ENCODE measurements around the gene CYP3A7. TPM values are rescaled to one million over a fixed set of nuclear protein-coding genes. Genes with fewer than 3 reads are reported as not detected.
A peak's percentile ranks its signal among the peaks of the same experiment; 100 is the strongest.

The CYP3A7 gene
- total RNA-seq, 1 donor from 2014 or later, result not detected

DNA sequence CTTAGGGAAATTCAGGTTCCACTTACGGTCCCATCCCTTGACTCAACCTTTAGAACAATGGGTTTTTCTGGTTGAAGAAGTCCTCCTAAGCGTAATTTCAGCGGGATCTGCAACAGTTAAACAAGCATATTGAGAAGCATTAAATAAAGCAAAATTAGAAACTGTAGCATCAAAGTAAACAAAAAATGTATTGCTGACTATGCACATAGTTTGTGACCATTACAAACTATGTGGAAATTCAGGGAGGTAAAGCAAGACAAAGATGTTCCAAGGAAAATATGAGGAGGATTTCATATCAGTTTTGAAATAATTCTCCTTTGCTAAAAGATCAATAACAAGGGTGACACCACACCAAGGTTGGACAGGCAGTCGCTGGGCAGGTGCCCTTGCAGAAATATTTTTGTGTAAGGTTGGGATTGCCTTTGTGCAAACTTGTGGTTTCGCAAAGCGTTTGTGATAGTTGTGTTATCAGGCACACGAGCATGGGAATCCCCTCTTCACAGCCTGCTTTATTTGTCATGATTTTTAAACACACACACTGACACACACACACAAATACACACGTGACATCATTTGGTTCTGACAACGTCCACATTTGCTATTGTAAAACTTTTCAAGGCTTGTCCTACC, 49.8 kb downstream of the CYP3A7 start:
- TF ChIP-seq, protein P1, sequence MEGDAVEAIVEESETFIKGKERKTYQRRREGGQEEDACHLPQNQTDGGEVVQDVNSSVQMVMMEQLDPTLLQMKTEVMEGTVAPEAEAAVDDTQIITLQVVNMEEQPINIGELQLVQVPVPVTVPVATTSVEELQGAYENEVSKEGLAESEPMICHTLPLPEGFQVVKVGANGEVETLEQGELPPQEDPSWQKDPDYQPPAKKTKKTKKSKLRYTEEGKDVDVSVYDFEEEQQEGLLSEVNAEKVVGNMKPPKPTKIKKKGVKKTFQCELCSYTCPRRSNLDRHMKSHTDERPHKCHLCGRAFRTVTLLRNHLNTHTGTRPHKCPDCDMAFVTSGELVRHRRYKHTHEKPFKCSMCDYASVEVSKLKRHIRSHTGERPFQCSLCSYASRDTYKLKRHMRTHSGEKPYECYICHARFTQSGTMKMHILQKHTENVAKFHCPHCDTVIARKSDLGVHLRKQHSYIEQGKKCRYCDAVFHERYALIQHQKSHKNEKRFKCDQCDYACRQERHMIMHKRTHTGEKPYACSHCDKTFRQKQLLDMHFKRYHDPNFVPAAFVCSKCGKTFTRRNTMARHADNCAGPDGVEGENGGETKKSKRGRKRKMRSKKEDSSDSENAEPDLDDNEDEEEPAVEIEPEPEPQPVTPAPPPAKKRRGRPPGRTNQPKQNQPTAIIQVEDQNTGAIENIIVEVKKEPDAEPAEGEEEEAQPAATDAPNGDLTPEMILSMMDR (IDR thresholded peaks at IDR 0.05; ENCODE audit: insufficient read depth, low read length, poor library complexity, severe bottlenecking), result no peak
- H3K27me3 ChIP-seq (ENCODE audit: control insufficient read depth, insufficient read depth, low read length), result no peaks in the 10 kb centered on the region
- no peak overlapping the region for H3K4me3 ChIP-seq (ENCODE audit: low read depth, low read length)
- DNase-seq (ENCODE audit: low read depth), result no peak
- no peaks in the 10 kb centered on the region for H3K36me3 ChIP-seq (ENCODE audit: control insufficient read depth, insufficient read depth, low read length)

DNA sequence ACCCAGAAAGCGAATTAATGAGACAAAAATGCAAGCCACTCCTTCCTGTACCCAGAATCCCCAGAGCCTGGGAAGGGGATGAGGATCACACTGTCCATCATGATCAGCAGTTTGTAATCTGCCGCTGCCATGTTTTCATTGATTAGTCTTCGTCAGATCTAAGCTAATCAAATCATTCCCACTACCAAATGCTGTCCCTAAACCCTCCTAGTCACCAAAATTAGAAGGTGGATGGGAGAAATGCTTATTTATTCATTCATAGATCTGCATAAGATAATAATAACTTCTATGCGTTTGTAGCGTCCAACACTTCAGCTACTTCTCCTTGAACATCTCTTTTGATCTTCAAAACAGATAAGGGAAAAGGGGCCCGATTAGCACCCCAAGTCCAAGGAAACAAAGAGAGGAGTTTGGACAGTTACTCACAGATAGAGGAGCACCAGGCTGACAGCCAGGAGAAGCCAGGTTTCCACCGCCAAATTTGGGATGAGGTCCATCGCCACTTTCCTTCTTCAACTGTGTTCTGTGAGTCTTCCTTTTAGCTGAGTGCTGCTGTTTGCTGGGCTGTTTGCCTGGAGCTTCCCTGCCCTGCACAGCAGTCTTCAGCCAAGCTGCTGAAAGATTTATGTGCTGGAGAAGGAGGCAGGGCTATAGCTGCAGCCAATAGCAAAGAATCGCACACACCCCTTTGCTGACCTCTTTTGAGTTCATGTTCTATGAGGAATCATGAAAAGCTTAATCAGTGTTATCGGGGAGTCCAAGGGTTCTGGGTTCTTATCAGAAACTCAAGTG, 55.4 kb downstream of the CYP3A7 start, which contains the start of gene CYP3A5:
CYP3A5 (minus strand) TSS at position 597 of the 792 bp plus-strand sequence; CDS start at position 497, 100 bp downstream.
- no peak for DNase-seq (ENCODE audit: low read depth)

DNA sequence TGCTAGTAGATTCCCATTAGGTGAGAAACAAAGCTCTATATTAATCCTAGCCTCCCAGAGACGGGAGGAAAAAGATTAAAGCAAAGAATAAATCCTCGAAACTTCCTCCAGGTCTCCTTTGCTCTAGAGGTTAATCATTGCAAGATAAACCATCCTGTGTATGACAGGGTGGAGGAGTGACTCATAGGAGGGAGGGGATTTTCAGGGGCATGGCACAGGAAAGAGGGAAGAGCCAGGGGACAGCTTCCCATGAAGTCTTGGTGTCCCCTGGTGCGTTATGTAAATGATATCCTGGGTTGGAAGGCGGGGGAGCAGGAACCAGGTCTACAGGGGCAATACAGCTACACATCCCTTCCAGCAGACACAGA, 56.0 kb downstream of the CYP3A7 start:
- no peak overlapping the region for H3K4me3 ChIP-seq (ENCODE audit: low read depth, low read length)
- TF ChIP-seq, protein P1 (IDR thresholded peaks at IDR 0.05; ENCODE audit: insufficient read depth, low read length, poor library complexity, severe bottlenecking), result no peak
- DNase-seq (ENCODE audit: low read depth), result peak; percentile 72
- H3K36me3 ChIP-seq (ENCODE audit: control insufficient read depth, insufficient read depth, low read length), result no peaks in the 10 kb centered on the region
- H3K27me3 ChIP-seq (ENCODE audit: control insufficient read depth, insufficient read depth, low read length), result no peaks in the 10 kb centered on the region

More for the DNA sequence above, 55.4 kb downstream of the CYP3A7 start, which contains the start of gene CYP3A5:
- H3K4me3 ChIP-seq (ENCODE audit: low read depth, low read length), result no peak within 1 kb of the TSS
- H3K36me3 ChIP-seq (ENCODE audit: control insufficient read depth, insufficient read depth, low read length), result no peaks in the 10 kb centered on the region
- no peaks in the 10 kb centered on the region for H3K27me3 ChIP-seq (ENCODE audit: control insufficient read depth, insufficient read depth, low read length)
- TF ChIP-seq, protein P1 (IDR thresholded peaks at IDR 0.05; ENCODE audit: insufficient read depth, low read length, poor library complexity, severe bottlenecking), result no peak

DNA sequence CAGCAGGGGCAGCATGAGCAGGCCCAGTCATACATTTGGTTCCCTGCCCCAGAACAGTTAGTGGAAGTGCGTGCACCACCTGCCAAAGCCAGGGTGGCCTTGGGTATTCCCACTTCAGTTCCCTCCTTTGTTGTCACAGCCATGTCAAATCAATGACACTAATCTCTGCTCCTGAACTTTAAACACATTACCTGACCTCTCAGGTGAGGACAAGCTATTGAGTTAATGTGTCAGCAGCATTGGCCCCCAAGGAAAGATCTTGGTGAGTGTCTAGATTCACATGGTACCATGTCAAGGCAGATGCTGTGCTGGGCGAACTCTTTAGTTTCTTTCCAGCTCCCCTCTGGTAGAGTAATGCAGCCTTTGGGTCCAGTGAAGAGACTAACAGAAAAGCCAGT, 57.3 kb downstream of the CYP3A7 start:
- no peak overlapping the region for H3K4me3 ChIP-seq (ENCODE audit: low read depth, low read length)
- TF ChIP-seq, protein P1 (IDR thresholded peaks at IDR 0.05; ENCODE audit: insufficient read depth, low read length, poor library complexity, severe bottlenecking), result no peak

DNA sequence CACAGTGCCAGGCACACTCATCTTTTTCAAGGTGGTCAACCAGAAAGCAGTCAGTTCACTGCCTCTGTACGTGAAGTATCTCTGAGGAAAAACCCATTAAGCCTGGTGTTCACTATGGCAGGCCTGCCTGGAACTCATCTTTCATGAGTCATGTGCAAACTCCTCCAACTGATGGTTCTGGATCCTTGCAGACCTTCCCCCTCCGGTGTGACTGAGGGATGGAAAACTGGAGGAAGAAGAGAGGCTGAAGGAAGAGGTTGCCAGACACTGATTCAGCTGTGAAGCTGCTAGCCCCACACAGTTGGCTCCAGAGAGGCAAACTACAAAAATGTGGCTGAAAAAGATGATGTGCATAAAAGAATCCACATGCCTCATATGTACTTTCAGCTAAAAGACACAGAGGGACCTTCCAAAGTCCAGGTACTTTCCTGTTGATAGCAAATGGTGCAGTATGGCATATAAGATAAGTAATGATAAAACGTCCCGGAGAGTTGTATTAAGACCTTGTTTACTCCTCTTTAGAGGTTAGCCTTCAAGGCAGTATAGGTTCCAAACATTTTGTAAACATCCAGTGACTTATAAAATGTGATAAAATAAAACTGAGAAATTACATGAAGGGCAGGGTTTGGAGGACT, 57.9 kb downstream of the CYP3A7 start:
- TF ChIP-seq, protein P1 (IDR thresholded peaks at IDR 0.05; ENCODE audit: insufficient read depth, low read length, poor library complexity, severe bottlenecking), result no peak
- Histone ChIP-seq H3K4me3 (ENCODE audit: low read depth, low read length) (no peak overlapping the region), H3K27me3 (ENCODE audit: control insufficient read depth, insufficient read depth, low read length) (no peaks in the 10 kb centered on the region), H3K36me3 (ENCODE audit: control insufficient read depth, insufficient read depth, low read length) (no peaks in the 10 kb centered on the region)
- DNase-seq (ENCODE audit: low read depth), result no peak

More for the DNA sequence above, 57.3 kb downstream of the CYP3A7 start:
- Histone ChIP-seq H3K27me3 (ENCODE audit: control insufficient read depth, insufficient read depth, low read length) (no peaks in the 10 kb centered on the region), H3K36me3 (ENCODE audit: control insufficient read depth, insufficient read depth, low read length) (no peaks in the 10 kb centered on the region)
- DNase-seq (ENCODE audit: low read depth), result no peak
